Calu3 (cell line): ENCODE results near the gene GLT8D2. TPM values are rescaled to one million over a fixed set of nuclear protein-coding genes. Genes with fewer than 3 reads are reported as not detected.

ENCODE experiments used
- BruUV-seq: library from RNA; stranded (reverse); fragments of 400-500 nt; replicated peaks from 2 replicates; lab custom pipeline; 2021; lab: Mats Ljungman, UMichigan
- CTCF ChIA-PET: fragments of 300-600 bp; sonication (Branson Sonifier 250); formaldehyde crosslinking; loops from one replicate; lab custom pipeline; 2022; ENCODE audit warnings: antibody characterized with exemption; lab: Charles Lee
- DNase-seq: peaks from one replicate; pipeline ENCODE4 v3.0.0; 2022
- H3K27ac Mint-ChIP-seq: one replicate; pipeline ENCODE4 v1.8.0; 2022; ENCODE audit warnings: mixed read lengths; ENCODE audit not compliant: unreplicated experiment
- H3K27me3 Mint-ChIP-seq: one replicate; pipeline ENCODE4 v1.8.0; 2022; ENCODE audit warnings: mixed read lengths; ENCODE audit not compliant: unreplicated experiment
- H3K36me3 Mint-ChIP-seq: one replicate; pipeline ENCODE4 v1.8.0; 2022; ENCODE audit warnings: mild to moderate bottlenecking, moderate library complexity, mixed read lengths; ENCODE audit not compliant: insufficient read depth, unreplicated experiment
- H3K4me1 Mint-ChIP-seq: one replicate; pipeline ENCODE4 v1.8.0; 2022; ENCODE audit warnings: mild to moderate bottlenecking, low read depth, mixed read lengths; ENCODE audit not compliant: unreplicated experiment
- H3K4me3 Mint-ChIP-seq: one replicate; pipeline ENCODE4 v1.8.0; 2022; ENCODE audit warnings: mild to moderate bottlenecking, low read depth, moderate library complexity, mixed read lengths; ENCODE audit not compliant: unreplicated experiment
- H3K9me3 Mint-ChIP-seq: one replicate; pipeline ENCODE4 v1.8.0; 2022; ENCODE audit warnings: low read depth, mixed read lengths; ENCODE audit not compliant: unreplicated experiment
- CTCF ChIP-seq: fragments of 200-600 bp; IDR thresholded peaks from one replicate; pipeline ENCODE4 v1.8.0; 2022; ENCODE audit warnings: antibody characterized with exemption; ENCODE audit not compliant: unreplicated experiment
- intact Hi-C: fragments of 100-400 bp; cut with micrococcal nuclease; formaldehyde crosslinking; loops from one replicate; pipeline ENCODE4 v1.10.0; 2022; ENCODE audit not compliant: unreplicated experiment
- total RNA-seq: library from RNA; stranded (reverse); gene quantifications from 2 replicates; pipeline ENCODE4 v1.2.3, GENCODE V29; 2022

GLT8D2 gene
- total RNA-seq, 1 experiment from 2014 or later: not detected

GRCh38 chr12:104026841-104027599, 23.0 kb downstream of the GLT8D2 start:
- Mint-ChIP-seq H3K9me3 (no peaks in the 10 kb centered on the region), H3K4me3 (no peak overlapping the region), H3K36me3 (no peaks in the 10 kb centered on the region), H3K27me3 (peaks cover 14% of the 10 kb centered on the region), H3K27ac (no peak overlapping the region), H3K4me1 (no peaks in the 10 kb centered on the region)
- TF ChIP-seq CTCF: no peak
- intact Hi-C loops: no loop called here
- CTCF ChIA-PET: interaction anchor here (0.6 kb wide), 2 partner anchors 18 to 34 kb away, joined by 3 to 4 read pairs; no protein-coding TSS in a partner anchor
- no peak for DNase-seq
- no TSS peak for BruUV-seq

- H3K27me3 Mint-ChIP-seq: peaks cover 27% of the 10 kb centered on the region
- no peaks in the 10 kb centered on the region for H3K9me3 Mint-ChIP-seq
- no peaks in the 10 kb centered on the region for H3K4me1 Mint-ChIP-seq
- H3K4me3 Mint-ChIP-seq: no peak overlapping the region
- H3K36me3 Mint-ChIP-seq: no peaks in the 10 kb centered on the region
- intact Hi-C loops: no loop called here
- no peak for TF ChIP-seq CTCF
- CTCF ChIA-PET: no interaction called here
- BruUV-seq: no TSS peak
- no peak for DNase-seq
- H3K27ac Mint-ChIP-seq: no peak overlapping the region
These were observed 24.2 kb downstream of the GLT8D2 start for GRCh38 chr12:104025771-104026170.

GRCh38 chr12:104024348-104024747, 25.6 kb downstream of the GLT8D2 start:
- CTCF ChIA-PET: no interaction called here
- Mint-ChIP-seq H3K9me3 (no peaks in the 10 kb centered on the region), H3K36me3 (no peaks in the 10 kb centered on the region), H3K27me3 (peaks cover 41% of the 10 kb centered on the region), H3K27ac (no peak overlapping the region), H3K4me1 (no peaks in the 10 kb centered on the region), H3K4me3 (no peak overlapping the region)
- no peak for DNase-seq
- TF ChIP-seq CTCF: no peak
- intact Hi-C loops: no loop called here
- BruUV-seq: no TSS peak

GRCh38 chr12:104023710-104024109, 26.3 kb downstream of the GLT8D2 start:
- Mint-ChIP-seq H3K4me3 (no peak overlapping the region), H3K27ac (no peak overlapping the region), H3K27me3 (peaks cover 43% of the 10 kb centered on the region), H3K9me3 (no peaks in the 10 kb centered on the region), H3K36me3 (no peaks in the 10 kb centered on the region), H3K4me1 (no peaks in the 10 kb centered on the region)
- no peak for TF ChIP-seq CTCF
- DNase-seq: no peak
- intact Hi-C loops: no loop called here
- BruUV-seq: no TSS peak
- CTCF ChIA-PET: no interaction called here
